22Rv1 (cell line): ENCODE results near the gene C2CD4D.

Experiments used
- CTCF ChIP-seq: fragments of 450-650 bp; IDR thresholded peaks from 2 replicates; pipeline ENCODE4 v1.5.1; 2017; ENCODE audit warnings: mild to moderate bottlenecking
- ZFX ChIP-seq: fragments of 450-650 bp; IDR thresholded peaks from 2 replicates; pipeline ENCODE4 v1.6.1; 2017; ENCODE audit warnings: antibody characterized with exemption, borderline replicate concordance

- no peak for TF ChIP-seq CTCF
- no peak for TF ChIP-seq ZFX
Measured at GRCh38 chr1:151841141-151841540, 1.5 kb upstream of the C2CD4D start.
